ENCODE data around the gene SPRR3. TPM values are rescaled to one million over a fixed set of nuclear protein-coding genes. Genes with fewer than 3 reads are reported as not detected.

The SPRR3 gene
- total RNA-seq, 1 experiment from 2014 or later: not detected

GRCh38 chr1:152986578-152986977, 15.0 kb upstream of the SPRR3 start:
- Histone ChIP-seq H3K27ac (ENCODE audit: low read depth, low read length) (no peak overlapping the region), H3K9me2 (ENCODE audit: insufficient read depth) (no peaks in the 10 kb centered on the region), H3K27me3 (ENCODE audit: insufficient read depth, low read length) (peaks cover 34% of the 10 kb centered on the region), H3K36me3 (ENCODE audit: control insufficient read depth in 1 of 2, insufficient read depth in 2 of 2, low read length in 2 of 2) (no peaks in the 10 kb centered on the region), H4K20me1 (ENCODE audit: insufficient read depth) (no peaks in the 10 kb centered on the region), H3K9ac (ENCODE audit: low read length) (no peak overlapping the region), H3K4me2 (ENCODE audit: low read length) (no peak overlapping the region), H3K9me3 (ENCODE audit: control insufficient read depth in 1 of 2, insufficient read depth in 1 of 2, low read depth in 1 of 2, low read length in 2 of 2) (no peaks in the 10 kb centered on the region), H3K4me1 (ENCODE audit: control insufficient read depth in 1 of 2, insufficient read depth in 2 of 2, low read length in 2 of 2) (no peaks in the 10 kb centered on the region), H3K79me2 (ENCODE audit: insufficient read depth, low read length) (no peaks in the 10 kb centered on the region), H2AFZ (ENCODE audit: low read depth, low read length, poor library complexity, severe bottlenecking) (no peak overlapping the region), H3K4me3 (replicated peaks in 1 of 2; ENCODE audit: low read depth in 1 of 2, low read length in 2 of 2) (no peak overlapping the region)
- DNase-seq (ENCODE audit: low read depth, low spot score): no peak
- ChIA-PET RAD21 (ENCODE audit: low non-redundant PET in 1 of 2, low total read pairs in 2 of 2, uncharacterized antibody in 2 of 2, unreplicated experiment in 2 of 2) (no interaction called here), CTCF (no interaction called here), POLR2A (no interaction called here)
- intact Hi-C loops (cut with micrococcal nuclease): no loop called here
- no TSS peak for BruUV-seq (replicated peaks)
- TF ChIP-seq ZFX (IDR thresholded peaks at IDR 0.05) (no peak), CEBPB (IDR thresholded peaks at IDR 0.05; ENCODE audit: low read depth) (no peak), SP1 (IDR thresholded peaks at IDR 0.05; ENCODE audit: low read depth) (no peak), EZH2 (IDR thresholded peaks at IDR 0.05) (no peak), SRF (IDR thresholded peaks at IDR 0.05; ENCODE audit: low read depth) (no peak), SIN3A (IDR thresholded peaks at IDR 0.05; ENCODE audit: low read depth) (no peak), RAD21 (IDR thresholded peaks at IDR 0.05; ENCODE audit: low read depth) (no peak), ZBTB33 (IDR thresholded peaks at IDR 0.05; ENCODE audit: extremely low read depth, insufficient replicate concordance, low read length) (no peak), ELF1 (IDR thresholded peaks at IDR 0.05; ENCODE audit: borderline replicate concordance, low read depth) (no peak), ZNF274 (IDR thresholded peaks at IDR 0.05; ENCODE audit: low read depth, low read length) (no peak), YY1 (IDR thresholded peaks at IDR 0.05; ENCODE audit: extremely low read depth, insufficient replicate concordance, low read depth, low read length) (no peak), POLR2AphosphoS5 (IDR thresholded peaks at IDR 0.05; ENCODE audit: low read depth, low read length) (no peak), FOSL1 (IDR thresholded peaks at IDR 0.05; ENCODE audit: low read depth) (no peak), EGR1 (IDR thresholded peaks at IDR 0.05; ENCODE audit: low read depth) (no peak), CTCF (IDR thresholded peaks at IDR 0.05 in 2 of 3, conservative IDR thresholded peaks at IDR 0.05 in 1 of 3; ENCODE audit: borderline replicate concordance in 1 of 3, insufficient read depth in 1 of 3, low read depth in 2 of 3, low read length in 2 of 3) (no peak), POLR2A (IDR thresholded peaks at IDR 0.05; ENCODE audit: borderline replicate concordance, extremely low read depth, insufficient read depth, insufficient read length) (no peak), EZH2phosphoT487 (IDR thresholded peaks at IDR 0.05; ENCODE audit: borderline replicate concordance) (no peak)
- TF ChIP-seq, protein P1, sequence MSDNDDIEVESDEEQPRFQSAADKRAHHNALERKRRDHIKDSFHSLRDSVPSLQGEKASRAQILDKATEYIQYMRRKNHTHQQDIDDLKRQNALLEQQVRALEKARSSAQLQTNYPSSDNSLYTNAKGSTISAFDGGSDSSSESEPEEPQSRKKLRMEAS (IDR thresholded peaks at IDR 0.05): no peak
- TF ChIP-seq, protein P2, sequence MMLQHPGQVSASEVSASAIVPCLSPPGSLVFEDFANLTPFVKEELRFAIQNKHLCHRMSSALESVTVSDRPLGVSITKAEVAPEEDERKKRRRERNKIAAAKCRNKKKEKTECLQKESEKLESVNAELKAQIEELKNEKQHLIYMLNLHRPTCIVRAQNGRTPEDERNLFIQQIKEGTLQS (IDR thresholded peaks at IDR 0.05): no peak
- ATAC-seq: no peak

Measured in HCT116 (cell line).